Stimulated activated CD8-positive, alpha-beta memory T cell treated with anti-CD3 and anti-CD28 coated beads, Interleukin-4, amount 100 ng/mL, for 1 hour (primary cell): ENCODE results near the gene RIN3.
A peak's percentile ranks its signal among the peaks of the same experiment; 100 is the strongest.

ENCODE experiments used
- DNase-seq, 2 donors: peaks; one replicate each; pipeline ENCODE4 v3.0.0-alpha.2; 2020; ENCODE audit warnings: low read depth in 2 of 2, low spot score in 1 of 2

Gene RIN3

GRCh38 chr14:92706386-92706785, 192.8 kb downstream of the RIN3 start:
- no peak for DNase-seq

- no peak for DNase-seq
Measured at GRCh38 chr14:92709340-92710000, 195.9 kb downstream of the RIN3 start.

GRCh38 chr14:92710001-92710341, 196.4 kb downstream of the RIN3 start:
- DNase-seq: no peak

- DNase-seq: no peak
Measured at GRCh38 chr14:92711976-92712653, 198.5 kb downstream of the RIN3 start.

- no peak for DNase-seq
Measured at GRCh38 chr14:92712654-92713051, 199.1 kb downstream of the RIN3 start.

GRCh38 chr14:92714739-92715307, 201.2 kb downstream of the RIN3 start:
- DNase-seq: peak; percentile 62 to 65

GRCh38 chr14:92716131-92716530, 202.6 kb downstream of the RIN3 start:
- DNase-seq: no peak

- no peak for DNase-seq
Measured at GRCh38 chr14:92717571-92718042, 204.0 kb downstream of the RIN3 start.

GRCh38 chr14:92718664-92719063, 205.1 kb downstream of the RIN3 start:
- no peak for DNase-seq

- no peak for DNase-seq
Measured at GRCh38 chr14:92719421-92719820, 205.8 kb downstream of the RIN3 start.

GRCh38 chr14:92719890-92720323, 206.3 kb downstream of the RIN3 start:
- DNase-seq: no peak

GRCh38 chr14:92724516-92725340, 211.1 kb downstream of the RIN3 start:
- no peak for DNase-seq

GRCh38 chr14:92726135-92726932, 212.8 kb downstream of the RIN3 start:
- no peak for DNase-seq

GRCh38 chr14:92726933-92727262, 213.3 kb downstream of the RIN3 start:
- DNase-seq: no peak

- DNase-seq: no peak
Measured at GRCh38 chr14:92728759-92729364, 215.3 kb downstream of the RIN3 start.

- DNase-seq: no peak
Measured at GRCh38 chr14:92729634-92730358, 216.2 kb downstream of the RIN3 start.

GRCh38 chr14:92731622-92732115, 218.1 kb downstream of the RIN3 start:
- DNase-seq: no peak

- DNase-seq: no peak
Measured at GRCh38 chr14:92733007-92733406, 219.4 kb downstream of the RIN3 start.

GRCh38 chr14:92734618-92735017, 221.0 kb downstream of the RIN3 start:
- DNase-seq: no peak

GRCh38 chr14:92735344-92735743, 221.8 kb downstream of the RIN3 start:
- DNase-seq: no peak
